Fibroblast of pulmonary artery (primary cell): ENCODE data around the gene ZC3H13.

ENCODE experiments used
- DNase-seq: peaks from one replicate; pipeline ENCODE4 v3.0.0-alpha.2; 2010; ENCODE audit warnings: low read depth
- H3K4me3 ChIP-seq: replicated peaks from 2 replicates; pipeline ENCODE4 v1.5.1; 2011; ENCODE audit warnings: low read depth, mild to moderate bottlenecking, control low read depth, low read length, moderate library complexity
- CTCF ChIP-seq: IDR thresholded peaks from 2 replicates; pipeline ENCODE4 v1.5.1; 2011; ENCODE audit warnings: mild to moderate bottlenecking, control low read depth, low read length, inconsistent platforms; ENCODE audit errors: missing control alignments

Gene ZC3H13

GRCh38 chr13:45909089-45909488, 143.5 kb downstream of the ZC3H13 start:
- DNase-seq, result no peak
- H3K4me3 ChIP-seq, result no peak overlapping the region
- no peak for TF ChIP-seq CTCF

- DNase-seq, result no peak
- no peak overlapping the region for H3K4me3 ChIP-seq
- no peak for TF ChIP-seq CTCF
Observed at GRCh38 chr13:45907503-45907902, 145.0 kb downstream of the ZC3H13 start.
